Smooth muscle cell (in vitro differentiated cells): Measurements from ENCODE around the gene CLDN20. TPM values are rescaled to one million over a fixed set of nuclear protein-coding genes. Genes with fewer than 3 reads are reported as not detected.

Source experiments
- DNase-seq: peaks from one replicate; lab custom pipeline; 2025; ENCODE audit not compliant: unreplicated experiment; lab: John Stamatoyannopoulos, UW
- H2AFZ ChIP-seq: fragments of 200-600 bp; sonication (generic); 2 replicates; pipeline ENCODE4 v1.6.0; 2016; ENCODE audit warnings: antibody characterized with exemption, low read depth, mild to moderate bottlenecking
- H3F3A ChIP-seq: fragments of 200-600 bp; sonication (generic); 2 replicates; pipeline ENCODE4 v1.6.0; 2017; ENCODE audit warnings: antibody characterized with exemption, low read depth
- H3K27ac ChIP-seq: fragments of 200-600 bp; sonication (generic); 2 replicates; pipeline ENCODE4 v1.5.1; 2016; ENCODE audit warnings: low read depth, mild to moderate bottlenecking
- H3K27me3 ChIP-seq: fragments of 200-600 bp; sonication (generic); 2 replicates; pipeline ENCODE4 v1.6.1; 2016; ENCODE audit warnings: low read depth, mild to moderate bottlenecking
- H3K36me3 ChIP-seq: fragments of 200-600 bp; sonication (generic); 2 replicates; pipeline ENCODE4 v1.5.1; 2016; ENCODE audit warnings: low read depth
- H3K4me1 ChIP-seq: fragments of 200-600 bp; sonication (generic); 2 replicates; pipeline ENCODE4 v1.5.1; 2016; ENCODE audit warnings: low read depth
- H3K4me2 ChIP-seq: fragments of 200-600 bp; sonication (generic); 2 replicates; pipeline ENCODE4 v1.6.0; 2016; ENCODE audit warnings: mild to moderate bottlenecking
- H3K4me3 ChIP-seq: fragments of 200-600 bp; sonication (generic); 2 replicates; pipeline ENCODE4 v1.5.1; 2016; ENCODE audit warnings: mild to moderate bottlenecking
- H3K79me2 ChIP-seq: fragments of 200-600 bp; sonication (generic); 2 replicates; pipeline ENCODE4 v1.6.0; 2016; ENCODE audit warnings: low read depth, mild to moderate bottlenecking
- H3K9ac ChIP-seq: fragments of 200-600 bp; sonication (generic); 2 replicates; pipeline ENCODE4 v1.6.0; 2016; ENCODE audit warnings: low read depth
- H3K9me3 ChIP-seq: fragments of 200-600 bp; sonication (generic); replicated peaks from 2 replicates; pipeline ENCODE4 v1.5.1; 2016; ENCODE audit warnings: low read depth
- H4K20me1 ChIP-seq: fragments of 200-600 bp; sonication (generic); 2 replicates; pipeline ENCODE4 v1.6.0; 2016; ENCODE audit warnings: low read depth
- WGBS: methylation state at CpG from one replicate; pipeline ENCODE4 v1.1.7; 2016; ENCODE audit warnings: low lambda C conversion rate; 5-methylcytosine and 5-hydroxymethylcytosine counted together
- polyA plus RNA-seq: library from polyadenylated mRNA; unstranded; fragments of >200 nt; fragmentation: Nextera tagmentation; extraction: Ambion mirVana; gene quantifications from 2 replicates; pipeline ENCODE4 v1.2.1, GENCODE V29; 2016
- total RNA-seq: library from RNA; depleted of rRNA; stranded (reverse); fragments of >200 nt; gene quantifications from 2 replicates; pipeline ENCODE4 v1.2.3, GENCODE V29; 2014
- TF ChIP-seq, protein P1 (sequence below): fragments of 200-600 bp; sonication (generic); IDR thresholded peaks from 2 replicates; pipeline ENCODE4 v1.5.1; 2017; ENCODE audit warnings: borderline replicate concordance, mild to moderate bottlenecking, antibody characterized with exemption; ENCODE audit not compliant: insufficient read depth, poor library complexity, severe bottlenecking

CLDN20 gene
- total and polyA plus RNA-seq, 2 experiments from 2014 or later = not detected

DNA sequence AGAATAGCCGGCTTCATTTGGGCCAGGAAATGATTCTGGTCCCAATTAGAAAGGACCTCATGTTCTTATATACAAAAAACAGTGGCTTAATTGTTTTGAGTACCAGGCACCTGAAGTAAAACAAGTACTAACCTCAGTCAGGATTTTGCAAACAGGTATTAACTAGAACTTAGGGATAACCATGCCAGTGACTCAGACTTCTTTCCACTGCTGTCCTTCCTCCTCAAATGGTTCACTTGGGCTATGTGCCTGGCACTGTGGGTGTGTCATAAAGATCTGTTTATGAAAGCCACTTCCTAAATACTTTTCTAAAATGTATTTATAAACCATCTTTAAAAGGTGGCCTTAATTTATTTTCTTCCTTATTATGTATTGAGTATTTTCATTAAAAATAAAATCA lies 10.7 kb downstream of the CLDN20 start:
- Histone ChIP-seq H4K20me1 (no peaks in the 10 kb centered on the region), H3K79me2 (peaks cover 4% of the 10 kb centered on the region), H3K4me1 (peaks cover 52% of the 10 kb centered on the region), H2AFZ (no peak overlapping the region), H3K36me3 (no peaks in the 10 kb centered on the region), H3K27ac (peak overlapping the region; percentile 66), H3F3A (peaks cover 30% of the 10 kb centered on the region), H3K9me3 (no peaks in the 10 kb centered on the region), H3K9ac (peak overlapping the region; percentile 54), H3K4me3 (no peak overlapping the region), H3K4me2 (peak overlapping the region; percentile 3), H3K27me3 (no peaks in the 10 kb centered on the region)
- TF ChIP-seq, protein P1, sequence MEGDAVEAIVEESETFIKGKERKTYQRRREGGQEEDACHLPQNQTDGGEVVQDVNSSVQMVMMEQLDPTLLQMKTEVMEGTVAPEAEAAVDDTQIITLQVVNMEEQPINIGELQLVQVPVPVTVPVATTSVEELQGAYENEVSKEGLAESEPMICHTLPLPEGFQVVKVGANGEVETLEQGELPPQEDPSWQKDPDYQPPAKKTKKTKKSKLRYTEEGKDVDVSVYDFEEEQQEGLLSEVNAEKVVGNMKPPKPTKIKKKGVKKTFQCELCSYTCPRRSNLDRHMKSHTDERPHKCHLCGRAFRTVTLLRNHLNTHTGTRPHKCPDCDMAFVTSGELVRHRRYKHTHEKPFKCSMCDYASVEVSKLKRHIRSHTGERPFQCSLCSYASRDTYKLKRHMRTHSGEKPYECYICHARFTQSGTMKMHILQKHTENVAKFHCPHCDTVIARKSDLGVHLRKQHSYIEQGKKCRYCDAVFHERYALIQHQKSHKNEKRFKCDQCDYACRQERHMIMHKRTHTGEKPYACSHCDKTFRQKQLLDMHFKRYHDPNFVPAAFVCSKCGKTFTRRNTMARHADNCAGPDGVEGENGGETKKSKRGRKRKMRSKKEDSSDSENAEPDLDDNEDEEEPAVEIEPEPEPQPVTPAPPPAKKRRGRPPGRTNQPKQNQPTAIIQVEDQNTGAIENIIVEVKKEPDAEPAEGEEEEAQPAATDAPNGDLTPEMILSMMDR = no peak
- no peak for DNase-seq
- 87% methylated on average over 1 of the region's 1 CpG for WGBS

DNA sequence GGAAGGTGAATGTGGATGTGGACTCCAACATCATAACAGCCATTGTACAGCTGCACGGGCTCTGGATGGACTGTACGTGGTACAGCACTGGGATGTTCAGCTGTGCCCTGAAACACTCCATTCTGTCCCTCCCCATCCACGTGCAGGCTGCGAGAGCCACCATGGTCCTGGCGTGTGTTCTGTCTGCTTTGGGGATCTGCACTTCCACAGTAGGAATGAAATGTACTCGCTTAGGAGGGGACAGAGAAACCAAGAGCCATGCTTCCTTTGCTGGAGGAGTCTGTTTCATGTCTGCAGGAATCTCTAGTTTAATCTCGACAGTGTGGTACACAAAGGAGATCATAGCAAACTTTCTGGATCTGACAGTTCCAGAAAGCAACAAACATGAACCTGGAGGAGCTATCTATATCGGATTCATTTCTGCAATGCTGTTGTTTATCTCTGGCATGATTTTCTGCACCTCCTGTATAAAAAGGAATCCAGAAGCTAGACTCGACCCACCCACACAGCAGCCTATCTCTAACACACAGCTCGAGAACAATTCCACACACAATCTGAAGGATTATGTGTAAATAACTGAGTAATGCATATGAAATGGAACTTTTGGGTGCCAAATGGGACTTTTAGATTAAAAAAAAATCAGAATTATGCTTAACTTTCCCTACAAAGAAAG lies 12.1 kb downstream of the CLDN20 start:
- Histone ChIP-seq H3K4me3 (no peak overlapping the region), H3K4me1 (peaks cover 45% of the 10 kb centered on the region), H3K9ac (no peak overlapping the region), H3K27me3 (no peaks in the 10 kb centered on the region), H3K27ac (peak overlapping the region; percentile 34), H3F3A (peaks cover 30% of the 10 kb centered on the region), H3K79me2 (peaks cover 4% of the 10 kb centered on the region), H3K4me2 (peak overlapping the region; percentile 59), H3K36me3 (no peaks in the 10 kb centered on the region), H3K9me3 (no peaks in the 10 kb centered on the region), H4K20me1 (no peaks in the 10 kb centered on the region), H2AFZ (no peak overlapping the region)
- 45% methylated on average over 10 of the region's 10 CpGs for WGBS
- TF ChIP-seq, protein P1 = no peak
- DNase-seq = no peak

DNA sequence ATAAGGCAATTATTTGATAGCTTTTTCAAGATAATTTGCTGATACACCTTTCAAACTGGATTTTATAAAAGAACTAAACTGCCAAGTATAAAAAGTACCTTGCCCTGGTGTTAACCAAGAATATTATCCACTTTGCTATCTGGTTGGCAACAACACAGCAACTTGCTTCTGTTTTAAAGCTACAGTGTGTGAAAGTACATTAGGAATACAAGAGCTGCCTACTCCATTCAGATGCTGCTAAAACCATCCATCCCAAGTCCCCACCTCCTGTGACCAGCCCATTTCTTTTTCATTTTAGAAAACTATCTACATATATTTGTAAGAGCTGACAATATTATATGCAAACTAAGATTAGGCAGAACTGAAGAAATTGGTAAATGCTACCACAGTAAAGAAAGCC lies 12.8 kb downstream of the CLDN20 start:
- no peaks in the 10 kb centered on the region for H3K9me3 ChIP-seq
- peaks cover 45% of the 10 kb centered on the region for H3K4me1 ChIP-seq
- H3F3A ChIP-seq = peaks cover 30% of the 10 kb centered on the region
- H2AFZ ChIP-seq = no peak overlapping the region
- H4K20me1 ChIP-seq = no peaks in the 10 kb centered on the region
- TF ChIP-seq, protein P1 = no peak
- peak overlapping the region; percentile 59 for H3K4me2 ChIP-seq
- H3K36me3 ChIP-seq = peaks cover under 1% of the 10 kb centered on the region
- H3K27ac ChIP-seq = peak overlapping the region; percentile 34
- H3K27me3 ChIP-seq = no peaks in the 10 kb centered on the region
- peaks cover 2% of the 10 kb centered on the region for H3K79me2 ChIP-seq
- DNase-seq = no peak
- H3K4me3 ChIP-seq = no peak overlapping the region
- no peak overlapping the region for H3K9ac ChIP-seq
